Stimulated activated CD4-positive, alpha-beta T cell treated with anti-CD3 and anti-CD28 coated beads, Interleukin-15, amount 100 ng/mL, for 48 hours (primary cell): ENCODE measurements around the gene GPR45.

Experiments
- DNase-seq, 2 donors: peaks; one replicate each; pipeline ENCODE4 v3.0.0-alpha.2; 2020; ENCODE audit warnings: low read depth in 2 of 2

The GPR45 gene

GRCh38 chr2:105254531-105255210 is 13.1 kb downstream of the GPR45 start:
- no peak for DNase-seq

- no peak for DNase-seq
Measured at GRCh38 chr2:105255979-105256378, 14.4 kb downstream of the GPR45 start.

GRCh38 chr2:105256431-105257047 is 15.0 kb downstream of the GPR45 start:
- DNase-seq = no peak

GRCh38 chr2:105257981-105258380 is 16.4 kb downstream of the GPR45 start:
- no peak for DNase-seq

- no peak for DNase-seq
Measured at GRCh38 chr2:105258835-105259350, 17.4 kb downstream of the GPR45 start.

- no peak for DNase-seq
Measured at GRCh38 chr2:105261061-105261460, 19.5 kb downstream of the GPR45 start.

- no peak for DNase-seq
Measured at GRCh38 chr2:105262651-105263091, 21.1 kb downstream of the GPR45 start.

GRCh38 chr2:105269426-105269825 is 27.9 kb downstream of the GPR45 start:
- no peak for DNase-seq

GRCh38 chr2:105271393-105272045 is 30.0 kb downstream of the GPR45 start:
- DNase-seq = no peak

- DNase-seq = no peak
Measured at GRCh38 chr2:105272176-105272575, 30.6 kb downstream of the GPR45 start.

GRCh38 chr2:105274046-105274445 is 32.5 kb downstream of the GPR45 start:
- no peak for DNase-seq

GRCh38 chr2:105278654-105279053 is 37.1 kb downstream of the GPR45 start:
- DNase-seq = no peak

GRCh38 chr2:105279126-105279525 is 37.6 kb downstream of the GPR45 start:
- DNase-seq = no peak

- DNase-seq = no peak
Measured at GRCh38 chr2:105280281-105280680, 38.7 kb downstream of the GPR45 start.

GRCh38 chr2:105283532-105283931 is 42.0 kb downstream of the GPR45 start:
- no peak for DNase-seq

- peak in 1 of 2 donors; percentile 17 for DNase-seq
Measured at GRCh38 chr2:105287692-105288091, 46.1 kb downstream of the GPR45 start.

- no peak for DNase-seq
Measured at GRCh38 chr2:105288133-105288532, 46.6 kb downstream of the GPR45 start.

- no peak for DNase-seq
Measured at GRCh38 chr2:105290981-105291660, 49.6 kb downstream of the GPR45 start.

- DNase-seq = no peak
Measured at GRCh38 chr2:105291981-105292380, 50.4 kb downstream of the GPR45 start.
